ENCODE results near the gene LAMC2. TPM values are rescaled to one million over a fixed set of nuclear protein-coding genes. Genes with fewer than 3 reads are reported as not detected.

Gene LAMC2
- total RNA-seq, 2 donors from 2014 or later = 0.04 to 0.05 TPM

- Mint-ChIP-seq H3K4me3 (no peak overlapping the region), H3K4me1 (no peaks in the 10 kb centered on the region), H3K9me3 (no peaks in the 10 kb centered on the region), H3K27me3 (peaks cover 7% of the 10 kb centered on the region), H3K36me3 (ENCODE audit: low read depth) (no peaks in the 10 kb centered on the region), H3K27ac (no peak overlapping the region)
- ATAC-seq (replicated peaks) = no peak
Measured at GRCh38 chr1:183159960-183160359, 26.1 kb upstream of the LAMC2 start.

- Mint-ChIP-seq H3K4me1 (no peaks in the 10 kb centered on the region), H3K36me3 (ENCODE audit: low read depth) (no peaks in the 10 kb centered on the region), H3K9me3 (no peaks in the 10 kb centered on the region), H3K27me3 (no peaks in the 10 kb centered on the region), H3K4me3 (no peak overlapping the region), H3K27ac (no peak overlapping the region)
- no peak for ATAC-seq (replicated peaks)
Measured at GRCh38 chr1:183161391-183161790, 24.7 kb upstream of the LAMC2 start.

- Mint-ChIP-seq H3K27me3 (no peaks in the 10 kb centered on the region), H3K36me3 (ENCODE audit: low read depth) (no peaks in the 10 kb centered on the region), H3K4me3 (no peak overlapping the region), H3K27ac (no peak overlapping the region), H3K4me1 (no peaks in the 10 kb centered on the region), H3K9me3 (no peaks in the 10 kb centered on the region)
- no peak for ATAC-seq (replicated peaks)
Measured at GRCh38 chr1:183163316-183163715, 22.7 kb upstream of the LAMC2 start.

- Mint-ChIP-seq H3K27me3 (no peaks in the 10 kb centered on the region), H3K4me3 (no peak overlapping the region), H3K36me3 (ENCODE audit: low read depth) (no peaks in the 10 kb centered on the region), H3K4me1 (no peaks in the 10 kb centered on the region), H3K27ac (no peak overlapping the region), H3K9me3 (no peaks in the 10 kb centered on the region)
- ATAC-seq (replicated peaks) = no peak
Measured at GRCh38 chr1:183164340-183164739, 21.7 kb upstream of the LAMC2 start.

- Mint-ChIP-seq H3K27ac (no peak overlapping the region), H3K27me3 (no peaks in the 10 kb centered on the region), H3K36me3 (ENCODE audit: low read depth) (no peaks in the 10 kb centered on the region), H3K4me1 (no peaks in the 10 kb centered on the region), H3K9me3 (no peaks in the 10 kb centered on the region), H3K4me3 (no peak overlapping the region)
- no peak for ATAC-seq (replicated peaks)
Measured at GRCh38 chr1:183164963-183165362, 21.1 kb upstream of the LAMC2 start.

GRCh38 chr1:183165456-183165855 lies 20.6 kb upstream of the LAMC2 start:
- no peak for ATAC-seq (replicated peaks)
- Mint-ChIP-seq H3K9me3 (no peaks in the 10 kb centered on the region), H3K36me3 (ENCODE audit: low read depth) (no peaks in the 10 kb centered on the region)

GRCh38 chr1:183166454-183166853 lies 19.6 kb upstream of the LAMC2 start:
- ATAC-seq (replicated peaks) = no peak
- Mint-ChIP-seq H3K27me3 (no peaks in the 10 kb centered on the region), H3K36me3 (ENCODE audit: low read depth) (no peaks in the 10 kb centered on the region), H3K9me3 (no peaks in the 10 kb centered on the region), H3K4me3 (no peak overlapping the region), H3K27ac (no peak overlapping the region), H3K4me1 (no peaks in the 10 kb centered on the region)

More at GRCh38 chr1:183165456-183165855, 20.6 kb upstream of the LAMC2 start:
- Mint-ChIP-seq H3K27me3 (no peaks in the 10 kb centered on the region), H3K4me3 (no peak overlapping the region), H3K27ac (no peak overlapping the region), H3K4me1 (no peaks in the 10 kb centered on the region)

GRCh38 chr1:183167676-183168075 lies 18.4 kb upstream of the LAMC2 start:
- H3K4me3 Mint-ChIP-seq = no peak overlapping the region
- H3K9me3 Mint-ChIP-seq = no peaks in the 10 kb centered on the region
- peaks cover 3% of the 10 kb centered on the region for H3K27me3 Mint-ChIP-seq
- no peaks in the 10 kb centered on the region for H3K4me1 Mint-ChIP-seq
- no peaks in the 10 kb centered on the region for H3K36me3 Mint-ChIP-seq (ENCODE audit: low read depth)
- no peak for ATAC-seq (replicated peaks)
- H3K27ac Mint-ChIP-seq = no peak overlapping the region

GRCh38 chr1:183168308-183168707 lies 17.8 kb upstream of the LAMC2 start:
- no peaks in the 10 kb centered on the region for H3K4me1 Mint-ChIP-seq
- H3K27ac Mint-ChIP-seq = no peak overlapping the region
- no peaks in the 10 kb centered on the region for H3K9me3 Mint-ChIP-seq
- H3K36me3 Mint-ChIP-seq (ENCODE audit: low read depth) = no peaks in the 10 kb centered on the region
- H3K27me3 Mint-ChIP-seq = peaks cover 3% of the 10 kb centered on the region
- no peak for ATAC-seq (replicated peaks)
- no peak overlapping the region for H3K4me3 Mint-ChIP-seq

- Mint-ChIP-seq H3K36me3 (ENCODE audit: low read depth) (no peaks in the 10 kb centered on the region), H3K4me3 (no peak overlapping the region), H3K4me1 (no peaks in the 10 kb centered on the region), H3K9me3 (no peaks in the 10 kb centered on the region), H3K27ac (no peak overlapping the region), H3K27me3 (peaks cover 13% of the 10 kb centered on the region)
- ATAC-seq (replicated peaks) = no peak
Measured at GRCh38 chr1:183173828-183174227, 12.2 kb upstream of the LAMC2 start.

GRCh38 chr1:183175631-183176030 lies 10.4 kb upstream of the LAMC2 start:
- H3K4me1 Mint-ChIP-seq = no peaks in the 10 kb centered on the region
- no peaks in the 10 kb centered on the region for H3K36me3 Mint-ChIP-seq (ENCODE audit: low read depth)
- no peak for ATAC-seq (replicated peaks)
- no peak overlapping the region for H3K4me3 Mint-ChIP-seq
- no peaks in the 10 kb centered on the region for H3K9me3 Mint-ChIP-seq
- no peak overlapping the region for H3K27ac Mint-ChIP-seq
- H3K27me3 Mint-ChIP-seq = peaks cover 13% of the 10 kb centered on the region

GRCh38 chr1:183178545-183178944 lies 7.5 kb upstream of the LAMC2 start:
- Mint-ChIP-seq H3K4me1 (no peaks in the 10 kb centered on the region), H3K4me3 (no peak overlapping the region), H3K9me3 (no peaks in the 10 kb centered on the region), H3K36me3 (ENCODE audit: low read depth) (no peaks in the 10 kb centered on the region), H3K27me3 (peaks cover 12% of the 10 kb centered on the region), H3K27ac (no peak overlapping the region)
- ATAC-seq (replicated peaks) = no peak

GRCh38 chr1:183179033-183179432 lies 7.0 kb upstream of the LAMC2 start:
- no peaks in the 10 kb centered on the region for H3K36me3 Mint-ChIP-seq (ENCODE audit: low read depth)
- no peak overlapping the region for H3K27ac Mint-ChIP-seq
- peaks cover 10% of the 10 kb centered on the region for H3K27me3 Mint-ChIP-seq
- H3K4me1 Mint-ChIP-seq = no peaks in the 10 kb centered on the region
- no peak for ATAC-seq (replicated peaks)
- no peaks in the 10 kb centered on the region for H3K9me3 Mint-ChIP-seq
- H3K4me3 Mint-ChIP-seq = no peak overlapping the region

GRCh38 chr1:183180218-183180617 lies 5.8 kb upstream of the LAMC2 start:
- no peak for ATAC-seq (replicated peaks)
- peaks cover 6% of the 10 kb centered on the region for H3K27me3 Mint-ChIP-seq

GRCh38 chr1:183180634-183181056 lies 5.4 kb upstream of the LAMC2 start:
- no peak overlapping the region for H3K4me3 Mint-ChIP-seq
- H3K36me3 Mint-ChIP-seq (ENCODE audit: low read depth) = no peaks in the 10 kb centered on the region
- no peak overlapping the region for H3K27ac Mint-ChIP-seq
- ATAC-seq (replicated peaks) = peak; percentile 76
- H3K9me3 Mint-ChIP-seq = no peaks in the 10 kb centered on the region
- H3K4me1 Mint-ChIP-seq = no peaks in the 10 kb centered on the region
- H3K27me3 Mint-ChIP-seq = peaks cover 9% of the 10 kb centered on the region

More at GRCh38 chr1:183180218-183180617, 5.8 kb upstream of the LAMC2 start:
- Mint-ChIP-seq H3K4me1 (no peaks in the 10 kb centered on the region), H3K4me3 (no peak overlapping the region), H3K27ac (no peak overlapping the region), H3K9me3 (no peaks in the 10 kb centered on the region), H3K36me3 (ENCODE audit: low read depth) (no peaks in the 10 kb centered on the region)

GRCh38 chr1:183186841-183187240 lies 777 bp downstream of the LAMC2 start:
- H3K9me3 Mint-ChIP-seq = no peaks in the 10 kb centered on the region
- H3K27ac Mint-ChIP-seq = no peak overlapping the region
- H3K4me3 Mint-ChIP-seq = no peak overlapping the region
- H3K27me3 Mint-ChIP-seq = peaks cover 27% of the 10 kb centered on the region
- ATAC-seq (replicated peaks) = no peak
- no peaks in the 10 kb centered on the region for H3K36me3 Mint-ChIP-seq (ENCODE audit: low read depth)
- no peaks in the 10 kb centered on the region for H3K4me1 Mint-ChIP-seq
